ENCODE measurements around the gene GEMIN7. TPM values are rescaled to one million over a fixed set of nuclear protein-coding genes. Genes with fewer than 3 reads are reported as not detected.

Gene GEMIN7
- total and polyA plus RNA-seq, 2 of the 4 experiments (the other 2 are of a cell fraction), result 27.2 to 53.0 TPM

GRCh38 chr19:45114116-45114515 lies 35.1 kb downstream of the GEMIN7 start:
- Histone ChIP-seq H3K14ac (replicated peaks; ENCODE audit: low read depth, low read length) (no peak overlapping the region), H3K9ac (ENCODE audit: low read depth, low read length) (no peak overlapping the region), H2BK5ac (ENCODE audit: low read depth, low read length, poor library complexity, severe bottlenecking) (no peak overlapping the region), H3K27ac (ENCODE audit: insufficient read depth, low read length) (no peak overlapping the region), H3K4ac (ENCODE audit: low read depth, low read length) (no peak overlapping the region), H3K4me2 (ENCODE audit: low read depth, low read length) (no peak overlapping the region), H4K8ac (ENCODE audit: low read depth in 2 of 2, low read length in 2 of 2) (no peak overlapping the region), H4K5ac (ENCODE audit: low read depth, low read length) (no peak overlapping the region), H2BK20ac (ENCODE audit: low read depth, low read length) (no peak overlapping the region), H3K9me3 (ENCODE audit: control insufficient read depth, insufficient read depth, low read length) (no peaks in the 10 kb centered on the region), H3K18ac (ENCODE audit: low read depth, low read length) (no peak overlapping the region), H2AK9ac (replicated peaks; ENCODE audit: low read depth, low read length, poor library complexity) (no peak overlapping the region), H3K56ac (ENCODE audit: extremely low read depth, insufficient read depth, low read length) (no peak overlapping the region), H4K20me1 (ENCODE audit: insufficient read depth, low read length) (peaks cover 92% of the 10 kb centered on the region), H2BK120ac (ENCODE audit: low read depth, low read length) (no peak overlapping the region), H2BK15ac (ENCODE audit: low read depth, low read length) (no peak overlapping the region), H3K23ac (ENCODE audit: low read depth, low read length) (no peak overlapping the region), H3K4me1 (ENCODE audit: control insufficient read depth, insufficient read depth, low read length) (peaks cover 5% of the 10 kb centered on the region; the same call in 1 of the 2 replicates), H3K4me3 (ENCODE audit: insufficient read depth, low read depth, low read length) (no peak overlapping the region), H3K9me1 (ENCODE audit: insufficient read depth, low read length) (peaks cover 39% of the 10 kb centered on the region), H3K36me3 (ENCODE audit: control insufficient read depth, insufficient read depth, low read length) (peaks cover 6% of the 10 kb centered on the region), H3K79me1 (ENCODE audit: low read depth in 1 of 2, low read length in 2 of 2) (peaks cover 45 to 96% of the 10 kb centered on the region in 2 experiments), H2AFZ (replicated peaks; ENCODE audit: low read length, poor library complexity) (no peak overlapping the region), H3K27me3 (ENCODE audit: control insufficient read depth, insufficient read depth, low read length) (no peaks in the 10 kb centered on the region), H2AK5ac (ENCODE audit: low read depth, low read length) (no peak overlapping the region), H4K91ac (ENCODE audit: insufficient read depth, low read depth, low read length) (no peak overlapping the region)
- dilution Hi-C loops (cut with HindIII; ENCODE audit: low sequenced_read_pairs, unreplicated experiment) (no loop called here), intact Hi-C loops (cut with micrococcal nuclease) (no loop called here), in situ Hi-C loops (cut with MboI; ENCODE audit: low sequenced_read_pairs) (no loop called here)
- WGBS, 2 experiments (ENCODE audit: extremely low coverage in 2 of 2, insufficient read length in 1 of 2), result no CpG with 5 or more reads among the region's 4 CpGs
- POLR2A ChIA-PET (ENCODE audit: unreplicated experiment), result no interaction called here
- BruUV-seq (replicated peaks), result no TSS peak
- TF ChIP-seq USF2 (IDR thresholded peaks at IDR 0.05; ENCODE audit: low read depth, low read length) (no peak), POLR2A (IDR thresholded peaks at IDR 0.05; ENCODE audit: low read depth, low read length) (no peak), MAZ (IDR thresholded peaks at IDR 0.05; ENCODE audit: borderline replicate concordance, low read depth, low read length) (no peak), MXI1 (IDR thresholded peaks at IDR 0.05; ENCODE audit: borderline replicate concordance, low read depth, low read length) (no peak), RFX5 (IDR thresholded peaks at IDR 0.05; ENCODE audit: low read depth, low read length) (no peak), RAD21 (IDR thresholded peaks at IDR 0.05; ENCODE audit: low read length) (no peak), CHD1 (IDR thresholded peaks at IDR 0.05; ENCODE audit: low read depth, low read length) (no peak), CTCF (conservative IDR thresholded peaks at IDR 0.05; ENCODE audit: low read depth, low read length) (no peak), RCOR1 (IDR thresholded peaks at IDR 0.05; ENCODE audit: insufficient replicate concordance, low read length) (no peak), SMC3 (IDR thresholded peaks at IDR 0.05; ENCODE audit: low read depth, low read length) (no peak), CEBPB (IDR thresholded peaks at IDR 0.05; ENCODE audit: low read depth, low read length) (no peak)
- TF ChIP-seq, protein P1, sequence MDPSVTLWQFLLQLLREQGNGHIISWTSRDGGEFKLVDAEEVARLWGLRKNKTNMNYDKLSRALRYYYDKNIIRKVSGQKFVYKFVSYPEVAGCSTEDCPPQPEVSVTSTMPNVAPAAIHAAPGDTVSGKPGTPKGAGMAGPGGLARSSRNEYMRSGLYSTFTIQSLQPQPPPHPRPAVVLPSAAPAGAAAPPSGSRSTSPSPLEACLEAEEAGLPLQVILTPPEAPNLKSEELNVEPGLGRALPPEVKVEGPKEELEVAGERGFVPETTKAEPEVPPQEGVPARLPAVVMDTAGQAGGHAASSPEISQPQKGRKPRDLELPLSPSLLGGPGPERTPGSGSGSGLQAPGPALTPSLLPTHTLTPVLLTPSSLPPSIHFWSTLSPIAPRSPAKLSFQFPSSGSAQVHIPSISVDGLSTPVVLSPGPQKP (IDR thresholded peaks at IDR 0.05; ENCODE audit: borderline replicate concordance, low read depth, low read length), result no peak
- no peak for DNase-seq
- CTCF ChIA-PET, result interaction anchor here (0.5 kb wide), 1 partner anchor 373 kb away, joined by 6 read pairs; no protein-coding TSS in a partner anchor
- no peak for ATAC-seq (ENCODE audit: low read depth)
